Measurements from ENCODE around the gene EFHC2.

- TF ChIP-seq POLR2A (IDR thresholded peaks at IDR 0.05) (no peak), CTCF (IDR thresholded peaks at IDR 0.05) (no peak)
Measured at GRCh38 chrX:44291468-44292092, 51.9 kb downstream of the EFHC2 start.

Data from thyroid gland (tissue), 4 donors.